CD4-positive, alpha-beta T cell (primary cell): Measurements from ENCODE around the gene ANXA6. TPM values are rescaled to one million over a fixed set of nuclear protein-coding genes. Genes with fewer than 3 reads are reported as not detected.

ENCODE experiments used
- ATAC-seq: fragments of 200-7000 bp; cut with Tn5 transposase; one replicate; pipeline ENCODE4 v1.10.0; 2022; ENCODE audit warnings: mild to moderate bottlenecking; ENCODE audit not compliant: poor library complexity
- CTCF ChIA-PET: fragments of 350-600 bp; sonication (Branson Sonifier 250); formaldehyde crosslinking; loops from one replicate; lab custom pipeline; 2021; ENCODE audit warnings: antibody characterized with exemption, inconsistent platforms; lab: Charles Lee
- POLR2A ChIA-PET: fragments of 350-600 bp; sonication (Branson Sonifier 250); formaldehyde crosslinking; loops from one replicate; lab custom pipeline; 2021; ENCODE audit warnings: antibody characterized with exemption, inconsistent platforms; lab: Charles Lee
- DNase-seq, 14 experiments: peaks; one replicate each; pipeline ENCODE4 v3.0.0-alpha.2; 2013 to 2020; ENCODE audit warnings: mixed read lengths in 2 of 14
- H3K27ac ChIP-seq, 2 donors: one replicate each; pipeline versions ENCODE4 v1.5.1 to v1.7.0; 2013; ENCODE audit warnings: low read length in 2 of 2, low read depth in 1 of 2, mild to moderate bottlenecking in 1 of 2
- H3K27me3 ChIP-seq, 2 experiments: 1 replicate in 1 of 2; 2 replicates in 1 of 2; pipeline versions ENCODE4 v1.6.1 to v1.7.0; 2013; ENCODE audit warnings: low read length in 2 of 2, control low read depth in 1 of 2, mild to moderate bottlenecking in 1 of 2, moderate library complexity in 1 of 2; ENCODE audit not compliant: insufficient read depth in 2 of 2, control insufficient read depth in 1 of 2
- H3K36me3 ChIP-seq: one replicate; pipeline ENCODE4 v1.6.1; 2013; ENCODE audit warnings: low read length, control low read depth; ENCODE audit not compliant: insufficient read depth
- H3K4me1 ChIP-seq: one replicate; pipeline ENCODE4 v1.6.1; 2013; ENCODE audit warnings: low read length, control low read depth; ENCODE audit not compliant: insufficient read depth
- H3K4me3 ChIP-seq: one replicate; pipeline ENCODE4 v1.5.1; 2013; ENCODE audit warnings: mild to moderate bottlenecking, low read length, moderate library complexity
- H3K9me3 ChIP-seq, 2 experiments: 1 replicate in 1 of 2; 2 replicates in 1 of 2; pipeline versions ENCODE4 v1.6.1 to v1.7.0; 2013; ENCODE audit warnings: low read length in 2 of 2, mild to moderate bottlenecking in 2 of 2, control low read depth in 1 of 2, moderate library complexity in 1 of 2; ENCODE audit not compliant: control insufficient read depth in 1 of 2, insufficient read depth in 1 of 2
- H3K27ac Mint-ChIP-seq: one replicate; pipeline ENCODE4 v1.8.0; 2020; ENCODE audit warnings: mixed read lengths
- H3K27me3 Mint-ChIP-seq: one replicate; pipeline ENCODE4 v1.8.0; 2021; ENCODE audit warnings: mixed read lengths
- H3K36me3 Mint-ChIP-seq: one replicate; pipeline ENCODE4 v1.8.0; 2021; ENCODE audit warnings: low read depth, mixed read lengths
- H3K4me1 Mint-ChIP-seq: one replicate; pipeline ENCODE4 v1.8.0; 2021; ENCODE audit warnings: low read depth, mixed read lengths
- H3K4me3 Mint-ChIP-seq: one replicate; pipeline ENCODE4 v1.8.0; 2020; ENCODE audit warnings: mild to moderate bottlenecking, mixed read lengths
- H3K9me3 Mint-ChIP-seq: one replicate; pipeline ENCODE4 v1.8.0; 2020; ENCODE audit warnings: mixed read lengths
- intact Hi-C, 2 experiments: fragments of 100-400 bp; cut with DNase I in 1 of 2; cut with micrococcal nuclease in 1 of 2; formaldehyde crosslinking; loops; one replicate each; pipeline versions ENCODE4 v1.15.1 to v1.9.0; 2023 to 2025; cut with DNase I, micrococcal nuclease
- total RNA-seq, 174 experiments: library from RNA in 2 of 174; stranded (reverse) in 2 of 174; gene quantifications; one replicate each; pipeline ENCODE4 v1.2.3 and lab custom pipeline; 2021 to 2026
- TF ChIP-seq, protein P1 (sequence below): fragments of 200-600 bp; IDR thresholded peaks from one replicate; pipeline ENCODE4 v1.8.0; 2022; ENCODE audit warnings: antibody characterized with exemption, mild to moderate bottlenecking

Gene ANXA6
- total RNA-seq, 2 experiments from 2014 or later, result 108 to 130 TPM

DNA sequence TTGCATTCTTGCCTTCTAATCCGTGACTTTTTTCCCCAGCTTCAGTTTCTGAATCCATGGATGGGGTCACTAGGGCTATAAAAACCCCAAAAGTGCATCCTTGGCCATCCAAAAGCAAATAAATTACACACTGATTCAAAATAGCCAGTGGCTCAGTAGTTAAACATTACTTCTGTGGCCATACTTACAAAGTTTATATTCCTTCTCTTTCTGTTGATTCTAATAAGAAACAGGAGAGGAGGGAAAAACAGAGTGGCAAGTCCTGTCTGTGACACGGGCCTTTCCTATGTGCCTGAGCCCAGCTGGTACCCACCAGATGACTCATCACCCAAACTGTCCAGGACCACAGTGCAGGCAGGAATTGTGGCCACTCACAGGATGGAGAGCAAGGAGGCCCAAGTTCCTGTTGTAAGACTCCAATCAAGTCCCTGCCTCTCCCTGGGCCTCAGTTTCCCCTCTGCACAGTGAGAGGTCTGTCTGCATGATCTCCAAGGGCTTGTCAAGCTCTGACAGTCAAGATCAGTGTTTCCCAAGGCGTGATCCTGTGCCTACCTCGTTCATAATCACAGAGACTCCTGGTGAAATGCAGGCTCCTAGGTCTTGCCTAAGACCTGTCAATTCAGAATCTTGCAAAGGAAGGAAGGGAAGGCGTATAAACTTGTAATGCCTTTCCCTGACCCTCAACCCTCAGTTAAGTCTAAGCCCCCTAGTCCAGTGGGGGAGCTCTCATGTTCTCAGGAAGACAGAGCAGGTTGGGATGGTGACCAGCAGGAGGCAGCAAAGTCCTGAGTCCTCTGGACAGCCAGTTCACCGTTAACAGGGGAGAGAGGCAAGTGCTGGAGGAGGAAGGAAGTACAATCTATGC, 106.3 kb downstream of the ANXA6 start:
- ATAC-seq, result peak; percentile 77
- no peak overlapping the region for H3K4me3 ChIP-seq
- no peaks in the 10 kb centered on the region for H3K27me3 ChIP-seq
- CTCF ChIA-PET, result interaction anchor here (0.6 to 8.8 kb wide), 14 partner anchors 23 to 114 kb away, joined by 3 to 126 read pairs (median 4); no protein-coding TSS in a partner anchor
- TF ChIP-seq, protein P1, sequence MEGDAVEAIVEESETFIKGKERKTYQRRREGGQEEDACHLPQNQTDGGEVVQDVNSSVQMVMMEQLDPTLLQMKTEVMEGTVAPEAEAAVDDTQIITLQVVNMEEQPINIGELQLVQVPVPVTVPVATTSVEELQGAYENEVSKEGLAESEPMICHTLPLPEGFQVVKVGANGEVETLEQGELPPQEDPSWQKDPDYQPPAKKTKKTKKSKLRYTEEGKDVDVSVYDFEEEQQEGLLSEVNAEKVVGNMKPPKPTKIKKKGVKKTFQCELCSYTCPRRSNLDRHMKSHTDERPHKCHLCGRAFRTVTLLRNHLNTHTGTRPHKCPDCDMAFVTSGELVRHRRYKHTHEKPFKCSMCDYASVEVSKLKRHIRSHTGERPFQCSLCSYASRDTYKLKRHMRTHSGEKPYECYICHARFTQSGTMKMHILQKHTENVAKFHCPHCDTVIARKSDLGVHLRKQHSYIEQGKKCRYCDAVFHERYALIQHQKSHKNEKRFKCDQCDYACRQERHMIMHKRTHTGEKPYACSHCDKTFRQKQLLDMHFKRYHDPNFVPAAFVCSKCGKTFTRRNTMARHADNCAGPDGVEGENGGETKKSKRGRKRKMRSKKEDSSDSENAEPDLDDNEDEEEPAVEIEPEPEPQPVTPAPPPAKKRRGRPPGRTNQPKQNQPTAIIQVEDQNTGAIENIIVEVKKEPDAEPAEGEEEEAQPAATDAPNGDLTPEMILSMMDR, result peak; percentile 74
- POLR2A ChIA-PET, result interaction anchor here (1.0 to 1.9 kb wide), 3 partner anchors 28 to 74 kb away, joined by 3 to 15 read pairs (median 4); no protein-coding TSS in a partner anchor
- H3K27ac ChIP-seq, result no peak overlapping the region
- Mint-ChIP-seq H3K4me3 (no peak overlapping the region), H3K27ac (peak overlapping the region; percentile 41), H3K27me3 (no peaks in the 10 kb centered on the region), H3K9me3 (no peaks in the 10 kb centered on the region), H3K4me1 (peaks cover 12% of the 10 kb centered on the region), H3K36me3 (peaks cover 94% of the 10 kb centered on the region)
- no peaks in the 10 kb centered on the region for H3K9me3 ChIP-seq
- H3K4me1 ChIP-seq, result peaks cover 7% of the 10 kb centered on the region
- intact Hi-C loops, result loop anchor here (1.0 to 5.0 kb wide), 3 partner anchors 64 to 186 kb away; no protein-coding TSS in a partner anchor
- H3K36me3 ChIP-seq, result peaks cover 95% of the 10 kb centered on the region
- peak; percentile 58 to 85 (median 65) for DNase-seq

Other genes with a start within 250 kb of the ANXA6 start
- gene GPX3, start 137.2 kb downstream of the ANXA6 start, total RNA-seq, result under 1 TPM in 1 of 2 experiments, not detected in 1; 0.58 TPM
- 100 to 1,000 TPM; 110 to 115 TPM for gene TNIP1, start 76.7 kb downstream of the ANXA6 start, total RNA-seq
- 10 to 100 TPM; 68.0 to 68.9 TPM for gene CCDC69, start 66.3 kb upstream of the ANXA6 start, total RNA-seq
- gene GM2A, start 95.4 kb upstream of the ANXA6 start, total RNA-seq, result 1 to 10 TPM; 3.1 to 4.1 TPM
- not detected for gene SLC36A3, start 146.0 kb upstream of the ANXA6 start, total RNA-seq
- not detected for gene SLC36A2, start 189.8 kb upstream of the ANXA6 start, total RNA-seq